ENCODE data around the gene KRT73.

The KRT73 gene

DNA sequence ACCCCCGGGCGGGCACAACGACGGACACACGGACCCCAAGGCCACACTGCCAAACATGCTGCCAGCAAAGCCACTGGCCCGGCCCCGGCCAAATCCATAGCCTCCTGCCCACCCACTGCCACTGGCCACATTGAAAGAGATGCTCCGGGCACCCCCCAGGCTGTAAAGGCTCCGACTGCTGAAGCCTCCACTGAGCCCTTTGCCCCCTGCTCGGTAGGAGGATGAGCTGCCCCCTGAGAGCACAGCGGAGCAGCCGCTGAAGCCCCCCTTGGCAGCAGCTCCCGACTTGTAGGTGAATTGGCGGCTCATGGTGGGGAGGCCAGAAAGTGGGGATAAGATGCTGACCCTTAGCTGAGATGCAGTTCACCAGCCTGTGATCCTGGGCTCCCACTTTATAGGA, at the start of gene KRT73:
Gene KRT73, minus strand, starts transcription at position 344 of the 400 bp plus-strand sequence. Its CDS starts 35 bp downstream, at position 309.
- no peak for DNase-seq

DNA sequence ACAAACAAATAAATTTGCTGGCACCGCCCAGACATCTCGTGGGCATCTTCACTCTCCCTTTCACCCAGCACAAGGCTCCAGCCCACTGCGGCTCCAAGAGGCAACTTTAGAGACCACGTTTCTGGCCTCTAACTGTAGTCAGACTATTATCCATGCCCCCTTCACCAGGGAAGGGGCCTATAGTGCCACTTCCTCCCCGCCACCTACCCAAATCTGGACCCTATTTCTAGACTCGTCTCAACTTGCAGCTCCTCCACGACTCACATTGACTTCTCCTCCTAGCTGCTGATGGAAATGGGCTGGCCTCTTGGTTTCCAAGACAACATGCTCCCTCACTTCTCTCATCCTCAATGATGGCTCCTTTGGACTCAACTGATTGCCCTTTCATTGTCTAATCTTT, 49.6 kb upstream of the KRT73 start:
- DNase-seq = no peak

GRCh38 chr12:52667509-52667908, 49.1 kb upstream of the KRT73 start:
- no peak for DNase-seq

DNA sequence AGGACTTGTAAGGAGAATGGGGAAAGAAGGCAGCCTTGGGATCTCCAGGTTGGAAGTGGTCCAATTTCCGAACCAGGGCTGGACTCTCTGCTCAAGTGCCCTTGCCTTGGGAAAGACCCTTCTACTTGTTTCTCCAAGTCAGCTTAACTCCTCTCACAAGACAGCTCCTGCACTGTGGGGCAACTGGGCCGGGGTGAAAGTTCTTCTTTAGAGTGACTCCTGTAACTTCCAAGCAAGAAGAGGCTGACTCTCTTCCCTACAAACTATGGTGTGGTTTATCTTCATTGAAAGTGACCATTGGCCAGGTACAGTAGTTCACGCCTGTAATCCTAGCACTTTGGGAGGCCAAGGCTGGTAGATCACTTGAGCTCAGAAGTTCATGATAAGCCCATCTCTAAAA, 48.1 kb upstream of the KRT73 start:
- no peak for DNase-seq

DNA sequence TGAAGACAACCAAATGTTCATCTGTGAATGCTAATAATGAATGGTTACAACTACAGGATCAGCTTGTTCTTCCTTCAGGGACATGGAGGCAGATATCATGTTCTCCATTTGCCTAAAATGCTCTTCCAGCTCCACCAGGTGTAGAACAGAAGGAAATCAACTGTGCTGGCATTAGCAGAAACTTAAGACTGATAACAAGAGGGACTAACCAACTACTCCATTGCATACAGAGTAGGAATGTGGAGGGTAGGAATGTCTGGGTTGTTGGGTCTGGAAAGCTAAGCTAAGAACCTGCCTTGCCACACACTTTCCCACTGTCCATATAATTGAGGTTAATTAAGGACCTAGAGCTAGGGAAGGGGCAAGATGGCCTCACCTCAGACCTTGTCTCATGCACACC, 45.1 kb upstream of the KRT73 start:
- DNase-seq = no peak

GRCh38 chr12:52662918-52663229, 44.5 kb upstream of the KRT73 start:
- DNase-seq = no peak

GRCh38 chr12:52662093-52662917, 43.9 kb upstream of the KRT73 start:
- DNase-seq = no peak

DNA sequence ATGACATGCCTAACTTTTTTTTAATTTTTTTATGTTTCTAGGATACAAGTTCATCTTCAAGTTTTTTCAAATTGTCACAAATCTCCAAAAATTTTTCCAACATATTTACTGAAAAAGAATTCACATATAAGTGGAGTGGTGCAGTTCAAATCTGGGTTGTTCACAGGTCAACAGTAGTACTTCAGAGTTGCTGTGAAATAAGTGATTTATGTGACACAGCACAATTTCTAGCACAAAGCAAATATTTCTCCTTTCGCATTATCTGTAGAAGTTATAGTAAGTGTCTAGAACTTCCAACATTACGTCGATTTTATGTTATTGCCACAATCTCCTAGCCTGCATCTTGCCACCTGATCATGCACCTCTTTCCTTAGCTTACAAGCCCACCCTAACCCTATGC, 43.3 kb upstream of the KRT73 start:
- no peak for DNase-seq

DNA sequence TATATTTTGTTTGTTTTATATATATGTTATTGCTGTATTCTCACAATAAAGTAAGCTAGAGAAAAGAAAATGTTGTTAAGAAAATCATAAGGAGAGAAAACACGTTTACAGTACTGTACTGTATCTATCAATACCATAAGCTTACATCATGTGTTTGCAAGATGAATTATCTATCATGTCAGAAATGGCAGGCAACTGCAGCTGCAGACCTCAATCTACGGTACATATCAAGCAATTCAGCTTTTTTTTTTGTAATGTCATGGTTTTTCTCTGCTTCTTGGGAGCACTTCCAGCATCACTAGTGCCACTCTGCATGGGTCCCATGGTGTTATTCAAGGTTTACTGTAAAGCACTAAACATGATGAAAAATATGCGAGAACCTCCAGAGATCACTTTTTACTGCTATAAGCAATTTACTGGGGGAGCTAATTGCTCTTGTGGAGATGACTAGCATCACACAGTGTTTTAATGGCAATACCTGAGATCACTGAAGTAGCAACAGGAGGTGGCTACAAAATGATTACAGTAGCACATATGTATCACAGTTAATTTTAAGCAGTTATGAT, 42.7 kb upstream of the KRT73 start:
- no peak for DNase-seq

DNA sequence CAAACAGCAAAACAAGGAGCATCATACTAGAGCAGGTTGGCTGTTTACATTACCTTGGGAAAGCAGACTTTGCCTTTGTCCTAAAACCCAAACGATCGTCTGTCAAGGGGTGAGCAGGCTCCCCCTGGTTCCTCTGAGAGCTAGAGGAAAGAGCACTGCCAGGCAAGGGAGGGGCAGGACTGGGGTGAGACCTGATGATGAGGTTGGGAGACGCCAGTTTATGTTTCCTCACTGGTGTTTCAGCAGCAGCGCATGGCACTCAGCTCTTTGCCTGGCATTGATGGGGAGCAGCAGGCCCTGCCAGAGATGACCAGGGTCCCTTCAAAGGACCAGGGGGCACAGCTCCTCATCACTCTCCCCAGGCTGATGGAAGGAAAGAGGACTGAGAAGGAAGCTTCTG, 41.6 kb upstream of the KRT73 start:
- peak; percentile 21 for DNase-seq

DNA sequence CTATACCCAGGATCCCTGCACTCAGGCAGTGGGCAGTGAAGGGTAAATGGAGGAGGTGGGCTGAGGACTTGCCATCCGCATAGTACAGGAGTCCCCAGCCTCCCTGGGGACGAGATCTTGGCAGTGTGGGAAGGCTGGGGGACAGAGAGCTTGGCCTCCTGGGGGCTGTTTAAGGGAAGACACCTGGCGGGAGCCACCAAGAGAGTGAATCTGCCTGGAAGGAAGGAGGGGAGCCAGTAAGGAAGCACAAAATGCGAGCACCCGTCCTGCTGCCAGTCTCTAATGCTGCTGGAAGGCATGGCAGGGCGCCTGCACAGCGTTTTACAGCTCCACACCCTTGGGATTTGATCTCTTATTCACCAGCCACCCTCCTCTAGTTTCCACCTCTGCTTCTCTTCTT, 41.0 kb upstream of the KRT73 start:
- no peak for DNase-seq

GRCh38 chr12:52658196-52658595, 39.8 kb upstream of the KRT73 start:
- DNase-seq = no peak

DNA sequence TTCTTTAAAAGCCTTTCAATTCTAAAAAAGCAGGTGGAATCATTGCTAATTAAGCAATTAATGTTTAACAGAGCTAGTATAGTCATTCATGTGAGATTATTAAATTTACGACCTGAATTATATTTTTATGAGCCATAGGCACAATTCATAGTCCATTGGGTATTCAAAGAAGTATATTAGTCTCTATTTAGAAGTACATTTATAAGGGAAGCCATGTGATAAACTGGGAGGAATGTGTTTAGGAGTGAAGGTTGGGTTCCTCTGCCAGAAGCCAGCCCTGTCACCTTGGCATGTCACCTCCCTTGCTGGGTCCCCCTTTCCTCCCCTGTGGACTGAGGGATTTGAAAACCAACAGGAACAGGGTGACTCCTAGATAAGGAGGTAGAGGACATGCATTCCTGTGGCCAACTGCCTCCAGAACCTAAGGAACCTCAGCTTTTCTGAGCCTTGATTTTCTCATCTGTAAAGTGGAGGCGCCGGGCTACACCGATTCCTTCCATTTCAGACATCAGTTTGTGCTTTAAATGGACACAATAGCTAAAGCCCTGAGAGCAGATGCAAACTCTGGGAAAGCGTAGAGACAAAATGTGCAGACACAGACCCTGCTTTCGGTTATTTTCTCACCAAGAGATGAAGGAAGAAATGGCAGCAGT, 39.0 kb upstream of the KRT73 start:
- no peak for DNase-seq

GRCh38 chr12:52656616-52657015, 38.3 kb upstream of the KRT73 start:
- no peak for DNase-seq

DNA sequence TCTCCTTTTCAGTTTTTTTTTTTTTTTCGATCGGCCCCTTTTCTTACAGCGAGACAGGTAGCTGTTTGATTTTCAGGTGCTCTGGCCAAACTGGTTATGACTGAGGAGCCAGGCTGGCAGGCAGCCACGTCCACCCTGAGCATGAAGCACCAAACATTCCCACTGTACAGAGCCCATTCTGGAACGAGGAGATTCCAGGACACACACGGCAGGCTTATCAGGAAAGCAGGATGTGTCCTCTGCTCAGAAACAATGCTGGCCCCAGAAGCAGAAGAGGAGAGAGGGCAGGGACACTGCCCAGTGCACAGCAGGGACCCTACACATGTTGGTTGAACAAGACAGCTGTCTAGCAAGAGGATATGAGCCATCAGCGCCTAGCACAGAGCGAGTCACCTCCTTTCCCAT, 37.4 kb upstream of the KRT73 start:
- DNase-seq = no peak

GRCh38 chr12:52655251-52655650, 36.9 kb upstream of the KRT73 start:
- DNase-seq = no peak

GRCh38 chr12:52651726-52652261, 33.4 kb upstream of the KRT73 start, which contains the start of gene KRT2:
Gene KRT2, minus strand, starts transcription at chr12:52652211. Its CDS starts 69 bp downstream, at chr12:52652142.
- no peak for DNase-seq

DNA sequence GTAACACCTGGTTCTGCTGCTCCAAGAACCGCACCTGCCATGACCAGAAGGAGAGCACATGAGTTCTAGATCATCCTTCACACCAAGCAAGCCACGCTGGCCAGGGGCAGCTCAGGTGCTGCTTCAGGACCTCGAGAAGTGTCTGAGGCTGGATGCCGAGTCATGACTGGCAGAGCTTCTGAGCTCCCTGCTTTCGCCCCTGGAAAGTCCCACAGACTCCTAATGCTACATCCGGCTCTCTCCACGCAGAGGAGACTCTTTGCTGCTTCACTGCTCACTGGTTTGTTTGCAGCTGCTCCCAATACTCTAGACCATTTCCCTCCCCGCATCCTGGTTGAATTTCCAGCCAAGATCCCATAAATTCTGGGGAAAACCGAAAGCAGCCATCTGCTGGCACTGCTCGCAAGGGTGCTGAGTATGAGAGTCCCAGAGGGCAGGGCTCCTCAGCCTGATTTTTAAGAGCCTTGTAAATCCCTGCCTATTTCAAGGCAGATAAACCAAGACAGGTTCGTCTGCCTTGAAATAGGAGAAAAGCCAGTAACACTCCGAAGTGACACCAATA, 32.2 kb upstream of the KRT73 start:
- DNase-seq = no peak

DNA sequence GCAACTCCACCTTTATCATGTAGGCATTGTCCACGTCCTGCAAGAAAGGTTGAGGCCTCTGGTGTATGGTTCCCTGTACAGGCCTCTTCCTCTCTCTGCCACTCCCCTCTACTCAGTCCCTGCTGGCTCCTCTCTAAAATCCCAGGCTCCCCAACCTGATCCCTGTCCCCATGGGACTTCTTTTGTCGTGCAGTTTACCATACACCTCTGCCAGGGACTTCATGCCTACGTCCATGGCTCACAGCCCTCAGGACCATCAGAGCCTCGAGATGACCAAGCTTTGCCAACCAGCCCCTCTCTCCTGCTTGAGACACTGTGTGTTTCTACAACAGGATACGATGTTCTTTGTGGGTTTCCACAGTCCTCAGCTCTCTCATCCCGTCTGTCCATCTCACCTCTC, 30.7 kb upstream of the KRT73 start:
- DNase-seq = no peak

DNA sequence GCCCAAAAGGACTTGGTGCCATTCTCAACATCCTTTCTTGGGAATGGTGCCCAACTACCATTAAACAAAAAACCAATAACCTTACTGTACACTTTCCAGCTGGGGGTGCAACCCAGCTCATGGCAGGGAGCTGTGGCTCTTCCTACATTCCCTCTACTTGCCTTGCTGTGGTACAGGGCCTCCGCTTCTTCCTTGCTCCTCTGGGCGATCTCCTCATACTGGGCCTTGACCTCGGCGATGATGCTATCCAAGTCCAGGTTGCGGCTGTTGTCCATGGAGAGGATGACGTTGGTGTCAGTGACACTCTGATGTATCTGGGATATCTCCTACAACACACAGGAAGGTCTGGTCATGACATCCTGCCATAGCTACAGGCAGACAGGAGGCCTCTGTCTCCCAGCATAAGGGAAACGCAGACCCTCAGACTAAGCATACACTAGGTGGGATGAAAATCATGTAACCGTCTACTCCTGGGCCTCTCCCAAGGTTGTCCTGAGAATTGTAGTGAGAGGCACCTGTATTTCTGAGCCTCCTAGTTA, 29.7 kb upstream of the KRT73 start:
- no peak for DNase-seq

GRCh38 chr12:52647601-52648000, 29.2 kb upstream of the KRT73 start:
- no peak for DNase-seq

- DNase-seq = no peak
These were observed 28.3 kb upstream of the KRT73 start for GRCh38 chr12:52646613-52647012.

GRCh38 chr12:52645982-52646381, 27.6 kb upstream of the KRT73 start:
- DNase-seq = no peak

Data from NCI-H345 (cell line).